ENCODE measurements around the gene SUSD5.
"Not testable (repeated sequence)": the region's sequence is repeated elsewhere in the genome, so short reads cannot be mapped to it uniquely, and the experiment has no call there.

Gene SUSD5

GRCh38 chr3:33194303-33194702 lies 24.3 kb downstream of the SUSD5 start:
- no peak for DNase-seq (ENCODE audit: low spot score)

GRCh38 chr3:33187368-33187634 lies 31.3 kb downstream of the SUSD5 start:
- no peak for DNase-seq (ENCODE audit: low spot score)

GRCh38 chr3:33186524-33187367 lies 31.9 kb downstream of the SUSD5 start:
- peak; percentile 12 for DNase-seq (ENCODE audit: low spot score)

- no peak for DNase-seq (ENCODE audit: low spot score)
Measured at GRCh38 chr3:33184863-33185262, 33.7 kb downstream of the SUSD5 start.

GRCh38 chr3:33181641-33182040 lies 37.0 kb downstream of the SUSD5 start:
- DNase-seq (ENCODE audit: low spot score): not testable (repeated sequence)

- no peak for DNase-seq (ENCODE audit: low spot score)
Measured at GRCh38 chr3:33181229-33181628, 37.4 kb downstream of the SUSD5 start.

- DNase-seq (ENCODE audit: low spot score): no peak
Measured at GRCh38 chr3:33179132-33179531, 39.5 kb downstream of the SUSD5 start.

- DNase-seq (ENCODE audit: low spot score): no peak
Measured at GRCh38 chr3:33174711-33175414, 43.7 kb downstream of the SUSD5 start.

- no peak for DNase-seq (ENCODE audit: low spot score)
Measured at GRCh38 chr3:33174095-33174494, 44.5 kb downstream of the SUSD5 start.

- no peak for DNase-seq (ENCODE audit: low spot score)
Measured at GRCh38 chr3:33173672-33174071, 44.9 kb downstream of the SUSD5 start.

GRCh38 chr3:33173103-33173502 lies 45.5 kb downstream of the SUSD5 start:
- DNase-seq (ENCODE audit: low spot score): no peak

- no peak for DNase-seq (ENCODE audit: low spot score)
Measured at GRCh38 chr3:33171580-33171979, 47.0 kb downstream of the SUSD5 start.

GRCh38 chr3:33170531-33170930 lies 48.1 kb downstream of the SUSD5 start:
- no peak for DNase-seq (ENCODE audit: low spot score)

GRCh38 chr3:33167716-33168336 lies 50.8 kb downstream of the SUSD5 start:
- no peak for DNase-seq (ENCODE audit: low spot score)

- no peak for DNase-seq (ENCODE audit: low spot score)
Measured at GRCh38 chr3:33167284-33167683, 51.3 kb downstream of the SUSD5 start.

GRCh38 chr3:33166095-33166494 lies 52.5 kb downstream of the SUSD5 start:
- no peak for DNase-seq (ENCODE audit: low spot score)

GRCh38 chr3:33165372-33165771 lies 53.2 kb downstream of the SUSD5 start:
- no peak for DNase-seq (ENCODE audit: low spot score)

GRCh38 chr3:33162621-33163020 lies 56.0 kb downstream of the SUSD5 start:
- not testable (repeated sequence) for DNase-seq (ENCODE audit: low spot score)

- no peak for DNase-seq (ENCODE audit: low spot score)
Measured at GRCh38 chr3:33159981-33160380, 58.6 kb downstream of the SUSD5 start.

GRCh38 chr3:33159234-33159633 lies 59.4 kb downstream of the SUSD5 start:
- DNase-seq (ENCODE audit: low spot score): no peak

GRCh38 chr3:33155301-33155700 lies 63.3 kb downstream of the SUSD5 start:
- no peak for DNase-seq (ENCODE audit: low spot score)

GRCh38 chr3:33153782-33154181 lies 64.8 kb downstream of the SUSD5 start:
- DNase-seq (ENCODE audit: low spot score): no peak
